Thymus (tissue), 11 donors: ENCODE measurements around the gene CELF4. TPM values are rescaled to one million over a fixed set of nuclear protein-coding genes. Genes with fewer than 3 reads are reported as not detected.

Experiments
- DNase-seq, 9 donors: peaks; one replicate each; pipeline ENCODE4 v3.0.0-alpha.2; 2013; ENCODE audit warnings: low spot score in 9 of 9, low read depth in 6 of 9, missing footprints in 1 of 9
- H3K27ac ChIP-seq, 2 donors: one replicate each; pipeline ENCODE4 v1.5.1; 2013; ENCODE audit warnings: control low read depth in 1 of 2, low read depth in 1 of 2, low read length in 1 of 2, mild to moderate bottlenecking in 1 of 2, moderate library complexity in 1 of 2
- H3K27me3 ChIP-seq, 2 donors: one replicate each; pipeline ENCODE4 v1.5.1; 2013; ENCODE audit warnings: low read length in 1 of 2; ENCODE audit not compliant: control insufficient read depth in 2 of 2, insufficient read depth in 1 of 2
- H3K36me3 ChIP-seq, 2 donors: one replicate each; pipeline ENCODE4 v1.5.1; 2013; ENCODE audit warnings: low read length in 1 of 2, mild to moderate bottlenecking in 1 of 2, moderate library complexity in 1 of 2; ENCODE audit not compliant: control insufficient read depth in 2 of 2, insufficient read depth in 2 of 2
- H3K4me1 ChIP-seq, 2 donors: one replicate each; pipeline ENCODE4 v1.5.1; 2013; ENCODE audit warnings: low read length in 2 of 2; ENCODE audit not compliant: control insufficient read depth in 2 of 2, insufficient read depth in 2 of 2
- H3K4me3 ChIP-seq, 2 donors: one replicate each; pipeline ENCODE4 v1.5.1; 2013; ENCODE audit warnings: low read length in 2 of 2, control low read depth in 1 of 2, mild to moderate bottlenecking in 1 of 2
- H3K9me3 ChIP-seq, 2 donors: one replicate each; pipeline ENCODE4 v1.5.1; 2013; ENCODE audit warnings: low read length in 1 of 2, mild to moderate bottlenecking in 1 of 2; ENCODE audit not compliant: control insufficient read depth in 2 of 2, insufficient read depth in 1 of 2
- WGBS: extraction: QIAGEN DNeasy Blood & Tissue Kit; methylation state at CpG from one replicate; pipeline ENCODE4 v1.1.7; 2013; 5-methylcytosine and 5-hydroxymethylcytosine counted together
- polyA plus RNA-seq: library from polyadenylated mRNA; stranded (reverse); fragments of 200-250 nt; gene quantifications from one replicate; pipeline ENCODE4 v1.2.3, GENCODE V29; 2013
- total RNA-seq: library from RNA; stranded (reverse); fragments of 120-200 nt; gene quantifications from one replicate; pipeline ENCODE4 v1.2.4, GENCODE V29; 2013
- donor health status: healthy.

Gene CELF4
- total and polyA plus RNA-seq, 2 donors: 0.05 to 0.39 TPM

GRCh38 chr18:37577051-37577611, 11.5 kb upstream of the CELF4 start:
- Histone ChIP-seq H3K27ac (no peak overlapping the region), H3K9me3 (no peaks in the 10 kb centered on the region), H3K27me3 (peaks cover 0 to 7% of the 10 kb centered on the region in 2 donors), H3K4me1 (no peaks in the 10 kb centered on the region), H3K4me3 (no peak overlapping the region), H3K36me3 (no peaks in the 10 kb centered on the region)
- WGBS: 92% methylated on average over 7 of the region's 7 CpGs
- no peak for DNase-seq

DNA sequence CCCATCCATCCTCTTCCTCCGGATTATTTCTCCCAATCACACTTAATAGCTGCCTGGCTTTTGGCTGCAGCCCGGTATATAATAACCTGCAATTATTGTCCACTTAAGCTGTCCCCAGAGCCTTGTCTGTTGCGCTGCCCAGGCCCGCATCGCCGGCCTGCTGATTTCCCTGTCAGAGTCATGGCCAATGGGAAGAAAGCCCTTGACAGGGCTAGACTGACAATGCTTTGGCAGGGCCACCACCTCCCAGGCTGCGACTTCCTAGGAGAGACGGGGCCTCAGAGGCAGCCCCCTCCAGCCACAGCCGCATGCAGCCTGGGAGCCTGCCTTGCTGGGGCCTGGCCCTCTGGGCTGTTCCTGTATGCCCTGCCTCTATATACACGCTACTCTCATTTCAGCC, 10.0 kb upstream of the CELF4 start:
- Histone ChIP-seq H3K36me3 (no peaks in the 10 kb centered on the region), H3K9me3 (no peaks in the 10 kb centered on the region), H3K4me1 (no peaks in the 10 kb centered on the region), H3K27me3 (peaks cover 0 to 14% of the 10 kb centered on the region in 2 donors), H3K4me3 (no peak overlapping the region), H3K27ac (no peak overlapping the region)
- 96% methylated on average over 10 of the region's 10 CpGs for WGBS
- no peak for DNase-seq

GRCh38 chr18:37574113-37574512, 8.5 kb upstream of the CELF4 start:
- H3K27me3 ChIP-seq: peaks cover under 1 to 27% of the 10 kb centered on the region in 2 donors
- H3K9me3 ChIP-seq: no peaks in the 10 kb centered on the region
- no peaks in the 10 kb centered on the region for H3K4me1 ChIP-seq
- H3K4me3 ChIP-seq: no peak overlapping the region
- 91% methylated on average over 7 of the region's 7 CpGs for WGBS
- H3K27ac ChIP-seq: no peak overlapping the region
- H3K36me3 ChIP-seq: no peaks in the 10 kb centered on the region
- DNase-seq: no peak

DNA sequence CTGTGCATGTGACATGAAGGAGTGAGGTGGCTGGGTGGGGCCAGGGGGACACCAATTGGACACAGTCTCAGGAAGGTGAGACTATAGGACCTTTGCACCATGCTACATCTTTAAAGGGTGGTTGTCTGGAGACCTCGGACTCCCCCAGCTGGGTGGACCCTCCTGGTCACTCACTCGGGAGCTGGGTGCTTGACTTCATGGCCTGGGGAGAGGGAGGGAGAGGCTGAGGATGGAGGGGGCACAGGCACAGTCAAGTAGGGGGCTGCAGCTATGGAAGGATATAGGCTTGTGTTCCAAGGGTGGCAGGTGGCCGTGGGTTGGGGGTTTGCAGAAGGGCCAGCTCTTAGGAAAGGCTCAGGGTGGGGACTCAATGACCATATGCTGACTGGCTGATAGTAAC, 7.1 kb upstream of the CELF4 start:
- Histone ChIP-seq H3K36me3 (no peaks in the 10 kb centered on the region), H3K27me3 (peaks cover 12 to 41% of the 10 kb centered on the region in 2 donors), H3K4me3 (no peak overlapping the region), H3K9me3 (no peaks in the 10 kb centered on the region), H3K4me1 (no peaks in the 10 kb centered on the region), H3K27ac (no peak overlapping the region)
- 80% methylated on average over 3 of the region's 3 CpGs for WGBS
- no peak for DNase-seq

- Histone ChIP-seq H3K27me3 (peaks cover 27 to 51% of the 10 kb centered on the region in 2 donors), H3K36me3 (no peaks in the 10 kb centered on the region), H3K9me3 (no peaks in the 10 kb centered on the region), H3K27ac (no peak overlapping the region), H3K4me3 (no peak overlapping the region), H3K4me1 (no peaks in the 10 kb centered on the region)
- no peak for DNase-seq
- 78% methylated on average over 5 of the region's 5 CpGs for WGBS
Measured at GRCh38 chr18:37571266-37571665, 5.7 kb upstream of the CELF4 start.

GRCh38 chr18:37570336-37570930, 4.8 kb upstream of the CELF4 start:
- no peaks in the 10 kb centered on the region for H3K9me3 ChIP-seq
- whole genome bisulfite sequencing: 91% methylated on average over 5 of the region's 5 CpGs
- no peaks in the 10 kb centered on the region for H3K4me1 ChIP-seq
- no peak overlapping the region for H3K4me3 ChIP-seq
- H3K27ac ChIP-seq: no peak overlapping the region
- no peaks in the 10 kb centered on the region for H3K36me3 ChIP-seq
- H3K27me3 ChIP-seq: peaks cover 31 to 59% of the 10 kb centered on the region in 2 donors
- DNase-seq: no peak

DNA sequence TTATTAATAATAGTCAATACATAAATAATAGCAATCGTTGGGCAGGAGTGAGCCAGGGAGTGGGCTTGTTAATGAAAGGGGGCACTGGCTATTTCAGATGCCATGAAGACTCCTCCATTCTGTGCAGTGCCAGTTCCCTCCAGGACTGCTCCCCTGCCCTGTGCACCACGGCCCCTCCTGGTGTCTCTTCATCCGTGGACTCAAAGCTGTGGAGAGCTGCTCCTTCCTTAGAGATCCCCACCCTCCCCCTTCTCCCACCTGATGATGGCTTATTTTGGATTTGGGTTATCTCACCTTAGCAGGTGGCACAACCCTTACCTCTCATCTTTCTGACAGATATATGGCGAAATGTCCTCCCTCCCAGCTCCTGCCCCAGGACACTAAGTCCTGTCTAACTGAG, 3.1 kb upstream of the CELF4 start:
- WGBS: 67% methylated on average over 4 of the region's 4 CpGs
- H3K4me3 ChIP-seq: no peak overlapping the region
- H3K27me3 ChIP-seq: peaks cover 48 to 77% of the 10 kb centered on the region in 2 donors
- DNase-seq: no peak
- no peaks in the 10 kb centered on the region for H3K36me3 ChIP-seq
- H3K9me3 ChIP-seq: no peaks in the 10 kb centered on the region
- no peaks in the 10 kb centered on the region for H3K4me1 ChIP-seq
- H3K27ac ChIP-seq: no peak overlapping the region

DNA sequence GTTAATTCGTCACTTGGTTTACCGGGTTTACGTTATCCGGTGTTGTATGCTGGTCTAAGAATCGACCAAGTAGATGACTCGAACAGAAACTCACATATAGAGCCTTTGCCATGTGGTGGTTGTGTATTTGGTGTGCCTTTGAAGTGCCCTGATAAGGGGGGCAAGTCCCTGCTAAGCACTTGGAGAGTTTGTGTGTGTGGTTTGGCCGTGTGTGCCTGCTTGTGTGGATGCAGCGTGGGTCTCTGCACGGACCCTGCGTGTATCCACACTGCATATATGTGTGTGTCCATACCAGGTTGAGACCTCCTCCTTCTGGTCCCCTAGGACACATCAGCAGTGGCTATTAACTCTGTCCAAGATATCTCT, 2.4 kb upstream of the CELF4 start:
- Histone ChIP-seq H3K4me1 (no peaks in the 10 kb centered on the region), H3K4me3 (no peak overlapping the region), H3K27me3 (peaks cover 50 to 78% of the 10 kb centered on the region in 2 donors), H3K9me3 (no peaks in the 10 kb centered on the region), H3K36me3 (no peaks in the 10 kb centered on the region), H3K27ac (no peak overlapping the region)
- WGBS: 35% methylated on average over 10 of the region's 10 CpGs
- DNase-seq: no peak

DNA sequence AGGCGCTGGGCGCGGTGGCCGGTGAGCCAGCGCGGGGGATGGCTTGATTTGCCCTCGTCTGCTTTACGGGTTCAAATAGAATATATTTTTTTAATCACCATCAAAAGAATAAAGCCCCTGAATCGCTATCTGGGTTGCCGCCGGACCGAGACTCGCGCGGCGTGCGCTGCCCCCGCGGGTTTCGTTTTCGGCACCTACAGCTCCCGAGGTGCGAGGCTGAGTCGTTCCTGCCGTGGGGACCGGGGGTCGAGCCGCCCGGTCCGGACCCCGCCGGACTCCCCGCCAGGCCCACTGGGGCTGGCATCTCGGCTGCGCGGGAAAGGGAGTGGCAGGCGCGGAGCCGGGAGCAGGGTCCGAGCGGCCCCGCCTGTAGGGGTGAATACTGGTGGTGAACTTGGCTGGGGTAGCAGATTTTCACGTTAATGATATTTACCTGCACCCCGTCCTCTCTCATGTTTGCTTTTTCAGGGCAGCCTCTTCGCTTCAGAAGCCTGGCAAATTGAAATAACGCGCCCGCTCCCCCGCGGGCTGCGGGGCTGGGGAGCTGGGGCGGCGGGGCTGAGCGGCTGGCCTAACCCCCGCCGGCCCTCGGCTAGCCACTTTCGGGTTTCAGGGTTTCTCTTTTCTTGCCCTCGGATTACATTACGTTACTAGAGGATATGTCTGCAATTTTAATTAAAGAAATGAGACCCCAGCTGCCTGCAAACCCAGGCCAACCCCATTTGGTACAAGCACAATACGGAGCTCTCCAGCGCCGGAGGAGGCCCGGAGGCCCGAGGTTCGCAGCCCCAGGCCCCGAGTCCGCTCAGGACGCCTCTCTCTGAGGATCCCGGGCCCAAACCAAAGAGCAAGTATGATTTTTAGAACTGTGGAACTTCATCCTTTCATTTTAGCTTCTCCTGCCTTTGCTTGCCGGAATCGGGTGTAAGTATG, 1.7 kb upstream of the CELF4 start:
- H3K4me3 ChIP-seq: peak overlapping the region in 1 of 2 donors; percentile 31
- H3K9me3 ChIP-seq: no peaks in the 10 kb centered on the region
- H3K36me3 ChIP-seq: no peaks in the 10 kb centered on the region
- WGBS: 5% methylated on average over 72 of the region's 72 CpGs
- peaks cover 50 to 83% of the 10 kb centered on the region in 2 donors for H3K27me3 ChIP-seq
- H3K4me1 ChIP-seq: no peaks in the 10 kb centered on the region
- no peak overlapping the region for H3K27ac ChIP-seq
- DNase-seq: no peak
